Adrenal gland (tissue), 5 donors: ENCODE data around the gene MGAM2.

Source experiments
- POLR2A ChIP-seq, 2 donors: fragments of 450-650 bp; IDR thresholded peaks; one replicate each; pipeline ENCODE4 v1.6.1; 2017; ENCODE audit warnings: antibody characterized with exemption in 2 of 2, mild to moderate bottlenecking in 2 of 2, moderate library complexity in 1 of 2
- TF ChIP-seq, protein P1 (sequence below), 6 experiments: fragments of 450-650 bp in 4 of 6; fragments of 200-600 bp in 2 of 6; sonication (generic) in 1 of 6; IDR thresholded peaks; 1 replicate in 5 of 6; 2 replicates in 1 of 6; pipeline versions ENCODE4 v1.5.1 to v1.8.0; 2016 to 2021; ENCODE audit warnings: antibody characterized with exemption in 6 of 6, mild to moderate bottlenecking in 2 of 6, moderate library complexity in 1 of 6
- donor health status: DM: no; HTN: no; CAD: no.

DNA sequence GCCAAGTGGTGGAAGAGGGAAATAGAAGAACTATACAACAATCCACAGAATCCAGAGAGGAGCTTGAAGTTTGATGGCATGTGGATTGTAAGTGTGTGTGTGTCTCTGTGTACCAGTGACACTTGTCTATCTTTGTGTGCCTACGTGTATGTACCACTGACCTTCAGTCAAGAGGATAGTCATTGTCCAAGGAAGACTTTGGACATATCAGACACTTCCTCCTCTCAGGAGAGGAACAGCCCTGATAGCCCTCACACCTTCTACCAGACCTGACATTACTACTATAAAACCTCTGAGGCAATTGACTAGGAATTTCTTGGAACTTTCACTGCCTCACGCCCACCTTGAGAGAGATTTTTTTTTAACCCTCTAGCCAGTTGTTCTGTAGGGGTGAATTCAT is 19.6 kb upstream of the MGAM2 start:
- TF ChIP-seq, protein P1, sequence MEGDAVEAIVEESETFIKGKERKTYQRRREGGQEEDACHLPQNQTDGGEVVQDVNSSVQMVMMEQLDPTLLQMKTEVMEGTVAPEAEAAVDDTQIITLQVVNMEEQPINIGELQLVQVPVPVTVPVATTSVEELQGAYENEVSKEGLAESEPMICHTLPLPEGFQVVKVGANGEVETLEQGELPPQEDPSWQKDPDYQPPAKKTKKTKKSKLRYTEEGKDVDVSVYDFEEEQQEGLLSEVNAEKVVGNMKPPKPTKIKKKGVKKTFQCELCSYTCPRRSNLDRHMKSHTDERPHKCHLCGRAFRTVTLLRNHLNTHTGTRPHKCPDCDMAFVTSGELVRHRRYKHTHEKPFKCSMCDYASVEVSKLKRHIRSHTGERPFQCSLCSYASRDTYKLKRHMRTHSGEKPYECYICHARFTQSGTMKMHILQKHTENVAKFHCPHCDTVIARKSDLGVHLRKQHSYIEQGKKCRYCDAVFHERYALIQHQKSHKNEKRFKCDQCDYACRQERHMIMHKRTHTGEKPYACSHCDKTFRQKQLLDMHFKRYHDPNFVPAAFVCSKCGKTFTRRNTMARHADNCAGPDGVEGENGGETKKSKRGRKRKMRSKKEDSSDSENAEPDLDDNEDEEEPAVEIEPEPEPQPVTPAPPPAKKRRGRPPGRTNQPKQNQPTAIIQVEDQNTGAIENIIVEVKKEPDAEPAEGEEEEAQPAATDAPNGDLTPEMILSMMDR (IDR thresholded peaks at IDR 0.05), result no peak
- TF ChIP-seq POLR2A (IDR thresholded peaks at IDR 0.05), result no peak
